Ecto neural progenitor cell (in vitro differentiated cells): ENCODE data around the gene AZGP1.
"Not testable (repeated sequence)": the region's sequence is repeated elsewhere in the genome, so short reads cannot be mapped to it uniquely, and the experiment has no call there.

Source experiments
- DNase-seq: peaks from one replicate; pipeline ENCODE4 v3.0.0-alpha.2; 2018; ENCODE audit warnings: low spot score

The AZGP1 gene

GRCh38 chr7:99997545-99998137 is 21.8 kb upstream of the AZGP1 start:
- peak; percentile 73 for DNase-seq

- no peak for DNase-seq
Measured at GRCh38 chr7:99996755-99997544, 21.1 kb upstream of the AZGP1 start.

- no peak for DNase-seq
Measured at GRCh38 chr7:99994819-99995218, 19.0 kb upstream of the AZGP1 start.

- DNase-seq, result no peak
Measured at GRCh38 chr7:99992330-99993038, 16.7 kb upstream of the AZGP1 start.

- DNase-seq, result not testable (repeated sequence)
Measured at GRCh38 chr7:99991543-99991942, 15.7 kb upstream of the AZGP1 start.

- no peak for DNase-seq
Measured at GRCh38 chr7:99990460-99990852, 14.6 kb upstream of the AZGP1 start.

- no peak for DNase-seq
Measured at GRCh38 chr7:99987846-99988245, 12.0 kb upstream of the AZGP1 start.

GRCh38 chr7:99987306-99987705 is 11.5 kb upstream of the AZGP1 start:
- DNase-seq, result not testable (repeated sequence)

- no peak for DNase-seq
Measured at GRCh38 chr7:99984593-99984992, 8.8 kb upstream of the AZGP1 start.

- not testable (repeated sequence) for DNase-seq
Measured at GRCh38 chr7:99981066-99981465, 5.2 kb upstream of the AZGP1 start.

- not testable (repeated sequence) for DNase-seq
Measured at GRCh38 chr7:99980448-99980872, 4.6 kb upstream of the AZGP1 start.

GRCh38 chr7:99979814-99980225 is 4.0 kb upstream of the AZGP1 start:
- DNase-seq, result not testable (repeated sequence)

- DNase-seq, result no peak
Measured at GRCh38 chr7:99976626-99977025, 795 bp upstream of the AZGP1 start.

GRCh38 chr7:99974681-99975080 is 1.1 kb downstream of the AZGP1 start:
- no peak for DNase-seq

- not testable (repeated sequence) for DNase-seq
Measured at GRCh38 chr7:99973817-99974216, 2.0 kb downstream of the AZGP1 start.

- DNase-seq, result no peak
Measured at GRCh38 chr7:99971242-99971641, 4.6 kb downstream of the AZGP1 start.

- DNase-seq, result not testable (repeated sequence)
Measured at GRCh38 chr7:99969813-99970212, 6.0 kb downstream of the AZGP1 start.

GRCh38 chr7:99969298-99969697 is 6.5 kb downstream of the AZGP1 start:
- no peak for DNase-seq

- no peak for DNase-seq
Measured at GRCh38 chr7:99958564-99959227, 17.1 kb downstream of the AZGP1 start.

GRCh38 chr7:99955247-99955646 is 20.6 kb downstream of the AZGP1 start:
- no peak for DNase-seq

- DNase-seq, result not testable (repeated sequence)
Measured at GRCh38 chr7:99954643-99955042, 21.2 kb downstream of the AZGP1 start.

GRCh38 chr7:99953649-99954048 is 22.2 kb downstream of the AZGP1 start:
- no peak for DNase-seq
